Gastrocnemius medialis (tissue), 4 donors: ENCODE measurements around the gene PSG2.
"Not testable (repeated sequence)": the region's sequence is repeated elsewhere in the genome, so short reads cannot be mapped to it uniquely, and the experiment has no call there.

Experiments
- POLR2A ChIP-seq, 2 donors: fragments of 450-650 bp; IDR thresholded peaks; one replicate each; pipeline ENCODE4 v1.6.1; 2017; ENCODE audit warnings: antibody characterized with exemption in 2 of 2, mild to moderate bottlenecking in 2 of 2, moderate library complexity in 2 of 2
- TF ChIP-seq, protein P1 (sequence below), 5 experiments: fragments of 450-650 bp in 3 of 5; fragments of 200-600 bp in 2 of 5; sonication (generic) in 2 of 5; IDR thresholded peaks in 4 of 5; conservative IDR thresholded peaks in 1 of 5; 1 replicate in 4 of 5; 2 replicates in 1 of 5; pipeline ENCODE4 v1.5.1; 2016 to 2019; ENCODE audit warnings: antibody characterized with exemption in 5 of 5, mild to moderate bottlenecking in 3 of 5, moderate library complexity in 3 of 5

DNA sequence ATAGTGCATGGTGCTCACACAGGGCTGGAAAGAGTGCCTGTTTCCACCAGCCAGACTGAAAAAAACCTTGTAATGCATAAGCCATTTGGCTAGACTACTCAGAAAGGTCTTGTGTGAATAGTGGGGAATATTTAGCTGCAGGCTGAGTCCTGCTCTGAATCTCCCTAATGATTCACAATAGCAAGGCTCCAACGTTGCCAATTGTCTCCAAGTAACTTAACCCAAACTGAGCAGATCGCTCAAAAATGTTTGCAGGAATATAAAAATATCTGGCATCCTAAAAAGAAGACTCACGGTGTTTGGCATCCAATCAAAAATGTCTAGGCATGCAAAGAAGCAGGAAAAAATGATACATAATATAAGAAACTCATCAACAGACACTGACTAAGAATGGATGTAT lies 44.8 kb upstream of the PSG2 start:
- TF ChIP-seq POLR2A (IDR thresholded peaks at IDR 0.05): not testable (repeated sequence)
- TF ChIP-seq, protein P1, sequence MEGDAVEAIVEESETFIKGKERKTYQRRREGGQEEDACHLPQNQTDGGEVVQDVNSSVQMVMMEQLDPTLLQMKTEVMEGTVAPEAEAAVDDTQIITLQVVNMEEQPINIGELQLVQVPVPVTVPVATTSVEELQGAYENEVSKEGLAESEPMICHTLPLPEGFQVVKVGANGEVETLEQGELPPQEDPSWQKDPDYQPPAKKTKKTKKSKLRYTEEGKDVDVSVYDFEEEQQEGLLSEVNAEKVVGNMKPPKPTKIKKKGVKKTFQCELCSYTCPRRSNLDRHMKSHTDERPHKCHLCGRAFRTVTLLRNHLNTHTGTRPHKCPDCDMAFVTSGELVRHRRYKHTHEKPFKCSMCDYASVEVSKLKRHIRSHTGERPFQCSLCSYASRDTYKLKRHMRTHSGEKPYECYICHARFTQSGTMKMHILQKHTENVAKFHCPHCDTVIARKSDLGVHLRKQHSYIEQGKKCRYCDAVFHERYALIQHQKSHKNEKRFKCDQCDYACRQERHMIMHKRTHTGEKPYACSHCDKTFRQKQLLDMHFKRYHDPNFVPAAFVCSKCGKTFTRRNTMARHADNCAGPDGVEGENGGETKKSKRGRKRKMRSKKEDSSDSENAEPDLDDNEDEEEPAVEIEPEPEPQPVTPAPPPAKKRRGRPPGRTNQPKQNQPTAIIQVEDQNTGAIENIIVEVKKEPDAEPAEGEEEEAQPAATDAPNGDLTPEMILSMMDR (IDR thresholded peaks at IDR 0.05 in 4 of 5, conservative IDR thresholded peaks at IDR 0.05 in 1 of 5): not testable (repeated sequence)
